GM12878 (cell line): ENCODE measurements around the gene VIL1. TPM values are rescaled to one million over a fixed set of nuclear protein-coding genes. Genes with fewer than 3 reads are reported as not detected.

Source experiments
- ATAC-seq: fragments of 200-7000 bp; cut with Tn5 transposase; 3 replicates; pipeline ENCODE4 v1.9.1; 2020; ENCODE audit warnings: mild to moderate bottlenecking, moderate library complexity
- BruUV-seq: library from RNA; stranded (reverse); fragments of 400-500 nt; replicated peaks from 2 replicates; lab custom pipeline; 2021; lab: Mats Ljungman, UMichigan
- CTCF ChIA-PET: fragments of 300-600 bp; sonication (Branson Sonifier 250); formaldehyde crosslinking; extraction: SDS; loops from one replicate; lab custom pipeline; 2021; ENCODE audit warnings: inconsistent platforms; lab: Yijun Ruan, JAX
- POLR2A ChIA-PET: fragments of 350-600 bp; formaldehyde crosslinking; extraction: SDS; loops from one replicate; lab custom pipeline; 2021; ENCODE audit warnings: inconsistent platforms; lab: Charles Lee
- RAD21 ChIA-PET: fragments of 300-600 bp; sonication (Branson Sonifier 250); formaldehyde crosslinking; loops from one replicate; lab custom pipeline; 2023; ENCODE audit warnings: antibody characterized with exemption; ENCODE audit not compliant: unreplicated experiment; lab: Charles Lee
- SMC1A ChIA-PET: fragments of 300-600 bp; sonication (Branson Sonifier 250); formaldehyde crosslinking; loops from one replicate; lab custom pipeline; 2023; ENCODE audit not compliant: unreplicated experiment, uncharacterized antibody; lab: Charles Lee
- DNase-seq: peaks from one replicate; pipeline ENCODE4 v3.0.0-alpha.2; 2011; ENCODE audit warnings: low read depth, low spot score
- FAIRE-seq: peaks from 3 replicates; lab custom pipeline; 2011; peaks lifted over from hg19 to GRCh38; lab: Jason Lieb, UNC
- H2AFZ ChIP-seq: 2 replicates; pipeline ENCODE4 v1.6.0; 2011; ENCODE audit warnings: low read depth, low read length, control low read depth; ENCODE audit not compliant: control insufficient read depth
- H3K27ac ChIP-seq: 2 replicates; pipeline ENCODE4 v1.5.1; 2011; ENCODE audit warnings: control low read depth; ENCODE audit not compliant: control insufficient read depth, insufficient read depth
- H3K27me3 ChIP-seq, 2 experiments: replicated peaks in 1 of 2; 2 replicates each; pipeline versions ENCODE4 v1.6.0 to v1.6.1; 2011; ENCODE audit warnings: low read length in 1 of 2; ENCODE audit not compliant: control insufficient read depth in 2 of 2, insufficient read depth in 2 of 2
- H3K36me3 ChIP-seq, 2 experiments: 2 replicates each; pipeline ENCODE4 v1.5.1; 2011; ENCODE audit warnings: low read length in 1 of 2; ENCODE audit not compliant: control insufficient read depth in 2 of 2, insufficient read depth in 2 of 2
- H3K4me1 ChIP-seq: 2 replicates; pipeline ENCODE4 v1.6.1; 2011; ENCODE audit warnings: mild to moderate bottlenecking, low read length, moderate library complexity, mixed read lengths; ENCODE audit not compliant: control insufficient read depth, insufficient read depth
- H3K4me2 ChIP-seq: 2 replicates; pipeline ENCODE4 v1.6.0; 2011; ENCODE audit warnings: control low read depth; ENCODE audit not compliant: control insufficient read depth, insufficient read depth
- H3K4me3 ChIP-seq: fragments of 200-600 bp; sonication (generic); 2 replicates; pipeline ENCODE4 v1.5.1; 2016
- H3K79me2 ChIP-seq: 2 replicates; pipeline ENCODE4 v1.6.0; 2011; ENCODE audit warnings: low read length; ENCODE audit not compliant: control insufficient read depth, insufficient read depth
- H3K9ac ChIP-seq: 2 replicates; pipeline ENCODE4 v1.8.0; 2011; ENCODE audit warnings: low read length, control low read depth, mixed read lengths; ENCODE audit not compliant: control insufficient read depth, insufficient read depth
- H3K9me3 ChIP-seq: replicated peaks from 3 replicates; pipeline ENCODE4 v1.5.1; 2011; ENCODE audit warnings: mild to moderate bottlenecking, low read length; ENCODE audit not compliant: control insufficient read depth, insufficient read depth
- H4K20me1 ChIP-seq: 2 replicates; pipeline ENCODE4 v1.6.0; 2011; ENCODE audit not compliant: control insufficient read depth, insufficient read depth
- CHD2 ChIP-seq: IDR thresholded peaks from 2 replicates; pipeline ENCODE4 v1.6.1; 2011; ENCODE audit warnings: low read depth, low read length, improper control_type of control experiment, borderline replicate concordance
- CREM ChIP-seq: IDR thresholded peaks from 2 replicates; pipeline ENCODE4 v1.6.1; 2014; ENCODE audit warnings: antibody characterized with exemption, low read depth
- FOS ChIP-seq: IDR thresholded peaks from 3 replicates; pipeline ENCODE4 v1.6.1; 2011; ENCODE audit warnings: borderline replicate concordance; ENCODE audit not compliant: insufficient read length; ENCODE audit errors: extremely low read depth
- GATAD2B ChIP-seq: fragments of 450-650 bp; conservative IDR thresholded peaks from 2 replicates; pipeline ENCODE4 v1.6.1; 2017; ENCODE audit warnings: low read depth, mild to moderate bottlenecking, moderate library complexity
- JUND ChIP-seq: IDR thresholded peaks from 2 replicates; pipeline ENCODE4 v1.6.1; 2012; ENCODE audit warnings: low read depth, mild to moderate bottlenecking, low read length, improper control_type of control experiment, moderate library complexity
- KDM1A ChIP-seq: fragments of 200-600 bp; sonication (generic); IDR thresholded peaks from 2 replicates; pipeline ENCODE4 v1.6.1; 2016; ENCODE audit warnings: borderline replicate concordance
- LARP7 ChIP-seq: fragments of 450-650 bp; IDR thresholded peaks from 2 replicates; pipeline ENCODE4 v1.6.1; 2017; ENCODE audit warnings: mild to moderate bottlenecking
- MTA2 ChIP-seq: fragments of 450-650 bp; IDR thresholded peaks from 2 replicates; pipeline ENCODE4 v1.6.1; 2016; ENCODE audit warnings: low read depth, mild to moderate bottlenecking, moderate library complexity
- NR2C1 ChIP-seq: fragments of 450-650 bp; IDR thresholded peaks from 2 replicates; pipeline ENCODE4 v1.6.1; 2017; ENCODE audit warnings: antibody characterized with exemption, mild to moderate bottlenecking, moderate library complexity
- PAX8 ChIP-seq: fragments of 450-650 bp; IDR thresholded peaks from 2 replicates; pipeline ENCODE4 v1.6.1; 2017; ENCODE audit warnings: mild to moderate bottlenecking, moderate library complexity
- POLR2AphosphoS5 ChIP-seq: IDR thresholded peaks from 2 replicates; pipeline ENCODE4 v1.6.1; 2011; ENCODE audit warnings: mild to moderate bottlenecking, low read length, inconsistent platforms
- RCOR1 ChIP-seq: conservative IDR thresholded peaks from 2 replicates; pipeline ENCODE4 v1.6.1; 2012; ENCODE audit warnings: low read depth, low read length, improper control_type of control experiment
- STAT3 ChIP-seq: IDR thresholded peaks from 2 replicates; pipeline ENCODE4 v1.6.1; 2011; ENCODE audit warnings: low read depth, low read length, improper control_type of control experiment
- ZBED1 ChIP-seq: IDR thresholded peaks from 2 replicates; pipeline ENCODE4 v1.6.1; 2016; ENCODE audit warnings: borderline replicate concordance
- WGBS: methylation state at CpG from one replicate; pipeline ENCODE4 v1.1.6; 2016; ENCODE audit warnings: low lambda C conversion rate; ENCODE audit not compliant: insufficient replicate concordance, insufficient coverage; ENCODE audit errors: missing lambda C conversion rate; 5-methylcytosine and 5-hydroxymethylcytosine counted together
- in situ Hi-C: fragments of 300-500 bp; cut with MboI; formaldehyde crosslinking; loops from 9 replicates; pipeline ENCODE4 v1.14.3; 2018; ENCODE audit warnings: mixed read lengths
- intact Hi-C: fragments of 100-400 bp; cut with micrococcal nuclease; formaldehyde crosslinking; loops from one replicate; pipeline ENCODE4 v1.14.2; 2022; ENCODE audit not compliant: unreplicated experiment
- polyA plus RNA-seq, 11 experiments: library from polyadenylated mRNA; depleted of rRNA in 4 of 11; unstranded in 6 of 11; stranded (reverse) in 5 of 11; fragments of >200 nt; fragmentation: Nextera tagmentation in 4 of 11; fragmentation: Illumina TruSeq in 1 of 11; extraction: Ambion mirVana in 4 of 11; extraction: Trizol in 1 of 11; gene quantifications; 1 replicate in 1 of 11; 2 replicates in 10 of 11; pipeline versions ENCODE4 v1.2.1 to v1.2.3, GENCODE V29; 2011 to 2016; ENCODE audit warnings: inconsistent platforms in 2 of 11, missing spikeins in 2 of 11, low read depth in 1 of 11
- total RNA-seq, 4 experiments: library from RNA; depleted of rRNA in 3 of 4; stranded (reverse); fragments of >200 nt in 3 of 4; fragmentation: Illumina TruSeq in 1 of 4; extraction: Trizol in 1 of 4; gene quantifications; 2 replicates each; pipeline versions ENCODE4 v1.2.1 to v1.2.3, GENCODE V29; 2013 to 2021
- TF ChIP-seq, protein P1 (sequence below): fragments of 450-650 bp; IDR thresholded peaks from 2 replicates; pipeline ENCODE4 v1.6.1; 2017; ENCODE audit warnings: mild to moderate bottlenecking, low read depth, inconsistent platforms; ENCODE audit not compliant: poor library complexity, severe bottlenecking
- TF ChIP-seq, protein P2 (sequence below): fragments of 450-650 bp; conservative IDR thresholded peaks from 2 replicates; pipeline ENCODE4 v1.6.1; 2017; ENCODE audit warnings: mild to moderate bottlenecking, moderate library complexity

Gene VIL1
- total and polyA plus RNA-seq, 10 of the 15 experiments (the other 5 are each of a cell fraction or from before 2014, with no cell fraction given) = 0.03 to 1.9 (median 0.33) TPM

DNA sequence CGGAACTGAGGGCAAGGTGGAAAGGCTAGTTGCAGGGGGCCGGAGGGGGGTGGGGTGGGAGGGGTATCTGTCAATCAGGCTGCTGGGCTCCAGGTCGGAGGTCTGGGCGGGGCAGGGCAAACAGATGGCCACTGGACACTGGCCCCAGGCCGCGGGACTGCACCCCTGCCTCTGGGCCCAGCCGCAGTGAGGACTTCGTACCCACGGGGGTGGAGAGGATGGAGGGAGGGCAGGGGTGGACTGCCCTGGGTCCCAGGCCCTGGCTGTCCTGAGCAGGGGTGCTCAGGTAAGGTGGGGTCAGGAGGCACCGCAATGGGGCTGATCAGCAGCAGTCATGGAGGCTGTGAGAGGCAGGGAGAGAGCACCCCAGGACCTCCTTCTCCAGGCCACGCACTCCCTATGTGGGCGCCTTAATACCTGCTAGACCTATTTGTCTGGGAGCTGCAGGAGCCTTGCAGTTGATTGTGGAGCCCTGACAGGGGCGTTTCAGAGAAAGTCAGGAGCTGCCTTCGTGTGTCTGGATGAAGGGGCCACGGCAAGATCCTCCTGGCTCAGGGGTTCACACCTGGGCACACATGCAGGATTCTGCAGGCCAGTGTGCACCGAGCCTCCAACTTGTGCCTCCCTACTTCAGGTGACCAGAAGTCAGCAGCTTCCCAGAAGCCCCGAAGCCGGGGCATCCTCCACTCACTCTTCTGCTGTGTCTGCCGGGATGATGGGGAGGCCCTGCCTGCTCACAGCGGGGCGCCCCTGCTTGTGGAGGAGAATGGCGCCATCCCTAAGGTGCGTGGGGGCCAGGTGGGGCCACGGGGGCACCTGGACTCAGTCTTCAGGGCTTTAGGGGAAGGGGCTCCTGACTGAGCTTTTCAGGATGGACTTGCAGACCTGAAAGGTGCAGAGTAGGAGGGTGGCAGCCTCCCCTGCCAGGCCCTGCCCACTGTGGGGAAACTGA lies 17.7 kb upstream of the VIL1 start:
- ChIA-PET POLR2A (interaction anchor here (0.7 to 1.3 kb wide), 3 partner anchors 71 to 258 kb away, joined by 3 to 4 read pairs (median 4); partner anchors contain the start of genes BCS1L and ZNF142), CTCF (interaction anchor here (0.8 kb wide), 1 partner anchor 71 kb away, joined by 3 read pairs; no protein-coding TSS in a partner anchor), SMC1A (interaction anchor here (0.5 to 0.8 kb wide), 3 partner anchors 69 to 114 kb away, joined by 3 to 4 read pairs (median 3); no protein-coding TSS in a partner anchor), RAD21 (interaction anchor here (0.6 to 1.4 kb wide), 6 partner anchors 45 to 131 kb away, joined by 3 to 6 read pairs (median 4); partner anchors contain the start of genes AAMP, CATIP and PNKD)
- no peak for FAIRE-seq
- intact Hi-C loops (no loop called here), in situ Hi-C loops (loop anchor here (10.0 kb wide), 1 partner anchor 444 kb away; no protein-coding TSS in a partner anchor)
- Histone ChIP-seq H2AFZ (no peak overlapping the region), H3K4me3 (peak overlapping the region; percentile 90), H3K27ac (peak overlapping the region; percentile 96), H3K79me2 (peaks cover 49% of the 10 kb centered on the region), H3K27me3 (no peaks in the 10 kb centered on the region), H4K20me1 (peaks cover 4% of the 10 kb centered on the region; the same call in 1 of the 2 replicates), H3K9me3 (no peaks in the 10 kb centered on the region)
- no TSS peak for BruUV-seq
- no peak for DNase-seq
- TF ChIP-seq ZBED1 (no peak), GATAD2B (no peak), LARP7 (no peak), CHD2 (no peak), PAX8 (no peak), CREM (no peak), STAT3 (no peak), POLR2AphosphoS5 (no peak), NR2C1 (no peak), MTA2 (no peak), JUND (no peak), FOS (no peak), KDM1A (no peak), RCOR1 (no peak)
- TF ChIP-seq, protein P1, sequence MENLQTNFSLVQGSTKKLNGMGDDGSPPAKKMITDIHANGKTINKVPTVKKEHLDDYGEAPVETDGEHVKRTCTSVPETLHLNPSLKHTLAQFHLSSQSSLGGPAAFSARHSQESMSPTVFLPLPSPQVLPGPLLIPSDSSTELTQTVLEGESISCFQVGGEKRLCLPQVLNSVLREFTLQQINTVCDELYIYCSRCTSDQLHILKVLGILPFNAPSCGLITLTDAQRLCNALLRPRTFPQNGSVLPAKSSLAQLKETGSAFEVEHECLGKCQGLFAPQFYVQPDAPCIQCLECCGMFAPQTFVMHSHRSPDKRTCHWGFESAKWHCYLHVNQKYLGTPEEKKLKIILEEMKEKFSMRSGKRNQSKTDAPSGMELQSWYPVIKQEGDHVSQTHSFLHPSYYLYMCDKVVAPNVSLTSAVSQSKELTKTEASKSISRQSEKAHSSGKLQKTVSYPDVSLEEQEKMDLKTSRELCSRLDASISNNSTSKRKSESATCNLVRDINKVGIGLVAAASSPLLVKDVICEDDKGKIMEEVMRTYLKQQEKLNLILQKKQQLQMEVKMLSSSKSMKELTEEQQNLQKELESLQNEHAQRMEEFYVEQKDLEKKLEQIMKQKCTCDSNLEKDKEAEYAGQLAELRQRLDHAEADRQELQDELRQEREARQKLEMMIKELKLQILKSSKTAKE = no peak
- TF ChIP-seq, protein P2, sequence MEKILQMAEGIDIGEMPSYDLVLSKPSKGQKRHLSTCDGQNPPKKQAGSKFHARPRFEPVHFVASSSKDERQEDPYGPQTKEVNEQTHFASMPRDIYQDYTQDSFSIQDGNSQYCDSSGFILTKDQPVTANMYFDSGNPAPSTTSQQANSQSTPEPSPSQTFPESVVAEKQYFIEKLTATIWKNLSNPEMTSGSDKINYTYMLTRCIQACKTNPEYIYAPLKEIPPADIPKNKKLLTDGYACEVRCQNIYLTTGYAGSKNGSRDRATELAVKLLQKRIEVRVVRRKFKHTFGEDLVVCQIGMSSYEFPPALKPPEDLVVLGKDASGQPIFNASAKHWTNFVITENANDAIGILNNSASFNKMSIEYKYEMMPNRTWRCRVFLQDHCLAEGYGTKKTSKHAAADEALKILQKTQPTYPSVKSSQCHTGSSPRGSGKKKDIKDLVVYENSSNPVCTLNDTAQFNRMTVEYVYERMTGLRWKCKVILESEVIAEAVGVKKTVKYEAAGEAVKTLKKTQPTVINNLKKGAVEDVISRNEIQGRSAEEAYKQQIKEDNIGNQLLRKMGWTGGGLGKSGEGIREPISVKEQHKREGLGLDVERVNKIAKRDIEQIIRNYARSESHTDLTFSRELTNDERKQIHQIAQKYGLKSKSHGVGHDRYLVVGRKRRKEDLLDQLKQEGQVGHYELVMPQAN = no peak
- TF ChIP-seq, all 136 proteins: peak for 0
- H3K4me1 ChIP-seq = peaks cover 32% of the 10 kb centered on the region
- 36% methylated on average over 22 of the region's 24 CpGs for WGBS
- H3K4me2 ChIP-seq = peak overlapping the region; percentile 92
- ATAC-seq = no peak
- H3K36me3 ChIP-seq = peaks cover 7 to 10% of the 10 kb centered on the region in 2 experiments; a peak in 3 of 4 replicates
- H3K9ac ChIP-seq = peak overlapping the region; percentile 95
